ENCODE results near the gene OLFML2A.

OLFML2A gene

GRCh38 chr9:124852829-124853531 is 76.0 kb downstream of the OLFML2A start, which contains the start of gene WDR38:
TSS of gene WDR38 (plus strand) at chr9:124853460. CDS start at chr9:124853532, 72 bp downstream.
- DNase-seq (ENCODE audit: low read depth in 2 of 2), result peak; percentile 66

GRCh38 chr9:124853605-124854143 is 76.7 kb downstream of the OLFML2A start:
- DNase-seq (ENCODE audit: low read depth in 2 of 2), result no peak

DNA sequence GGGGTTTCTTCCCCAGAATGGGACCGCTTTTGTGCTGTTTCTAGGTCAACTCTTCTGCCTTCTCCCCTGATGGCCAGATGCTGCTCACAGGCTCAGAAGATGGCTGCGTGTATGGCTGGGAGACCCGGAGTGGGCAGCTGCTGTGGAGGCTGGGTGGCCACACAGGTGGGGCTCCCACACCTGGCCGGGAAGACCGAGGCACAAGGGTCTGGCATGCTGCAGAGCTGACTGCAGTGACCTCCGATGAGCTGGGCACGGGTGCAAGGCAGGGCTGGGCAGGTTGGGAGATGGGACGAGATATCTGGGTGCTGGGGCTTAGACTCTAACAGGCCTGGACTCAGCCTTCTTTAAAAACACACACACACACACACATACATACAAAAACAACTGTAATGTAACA is 77.2 kb downstream of the OLFML2A start:
- no peak for DNase-seq (ENCODE audit: low read depth in 2 of 2)

DNA sequence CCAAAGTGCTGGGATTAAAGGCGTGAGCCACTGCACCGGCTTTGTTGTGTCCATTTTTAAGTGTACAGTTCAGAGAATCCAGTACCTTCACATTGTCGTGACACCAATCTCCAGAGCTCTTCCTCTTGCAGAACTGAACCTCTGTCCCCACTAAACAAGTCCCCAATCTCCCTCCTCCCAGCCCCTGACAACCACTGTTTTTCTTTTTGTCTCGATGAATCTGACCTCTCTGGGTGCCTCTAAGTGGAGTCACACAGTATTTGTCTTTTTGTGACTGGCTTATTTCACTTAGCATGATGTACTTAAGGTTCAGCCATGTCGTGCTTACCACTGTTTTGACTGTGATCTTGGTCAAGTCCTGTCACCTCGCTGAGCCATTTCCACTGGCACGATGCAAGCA is 77.9 kb downstream of the OLFML2A start:
- DNase-seq (ENCODE audit: low read depth in 2 of 2), result no peak

- DNase-seq (ENCODE audit: low read depth in 2 of 2), result no peak
Observed at GRCh38 chr9:124855566-124855943, 78.6 kb downstream of the OLFML2A start.

- DNase-seq (ENCODE audit: low read depth in 2 of 2), result no peak
Observed at GRCh38 chr9:124855944-124856765, 79.2 kb downstream of the OLFML2A start.

DNA sequence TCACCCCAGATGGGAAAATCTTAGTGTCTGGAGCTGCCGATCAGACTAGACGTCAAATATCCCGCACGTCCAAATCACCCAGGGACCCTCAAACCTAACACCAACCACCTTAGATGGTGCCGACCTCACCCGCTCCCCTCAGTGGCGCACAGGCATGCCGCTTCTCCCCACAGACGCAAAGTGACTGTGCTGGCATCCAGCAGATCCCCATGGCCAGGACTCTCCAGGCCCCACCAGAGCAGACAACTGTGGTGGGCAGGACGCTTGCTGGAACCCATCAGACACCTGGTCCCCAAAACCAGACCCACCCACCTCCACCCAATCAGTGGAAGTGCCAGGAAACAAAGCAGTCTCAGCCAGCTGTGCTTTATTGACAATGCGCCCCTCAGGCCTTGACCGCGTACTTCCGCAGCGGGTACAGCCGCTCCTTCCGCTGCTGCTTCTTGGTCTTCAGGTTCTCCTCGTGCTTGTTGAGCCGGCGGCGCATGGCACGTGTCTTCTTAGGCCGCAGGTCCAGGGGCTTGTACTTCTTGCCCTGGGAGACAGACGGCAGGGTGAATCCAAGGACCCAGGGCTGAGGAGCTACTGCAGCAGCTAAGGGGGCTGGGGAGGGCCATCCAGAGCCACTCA is 80.7 kb downstream of the OLFML2A start:
- DNase-seq (ENCODE audit: low read depth in 2 of 2), result no peak

- DNase-seq (ENCODE audit: low read depth in 2 of 2), result no peak
Observed at GRCh38 chr9:124858330-124859046, 81.6 kb downstream of the OLFML2A start.

- DNase-seq (ENCODE audit: low read depth in 2 of 2), result no peak
Observed at GRCh38 chr9:124859803-124860581, 83.1 kb downstream of the OLFML2A start.

GRCh38 chr9:124860582-124861341 is 83.8 kb downstream of the OLFML2A start:
- DNase-seq (ENCODE audit: low read depth in 2 of 2), result no peak

GRCh38 chr9:124861342-124862229 is 84.7 kb downstream of the OLFML2A start, which contains the start of the genes ARPC5L and RPL35:
TSS of gene ARPC5L (plus strand) at chr9:124862130. CDS start at chr9:124869291, 7,161 bp downstream.
TSS of gene RPL35 (minus strand) at chr9:124861957. CDS start at chr9:124861912, 45 bp downstream.
- DNase-seq (ENCODE audit: low read depth in 2 of 2), result peak; percentile 94

DNA sequence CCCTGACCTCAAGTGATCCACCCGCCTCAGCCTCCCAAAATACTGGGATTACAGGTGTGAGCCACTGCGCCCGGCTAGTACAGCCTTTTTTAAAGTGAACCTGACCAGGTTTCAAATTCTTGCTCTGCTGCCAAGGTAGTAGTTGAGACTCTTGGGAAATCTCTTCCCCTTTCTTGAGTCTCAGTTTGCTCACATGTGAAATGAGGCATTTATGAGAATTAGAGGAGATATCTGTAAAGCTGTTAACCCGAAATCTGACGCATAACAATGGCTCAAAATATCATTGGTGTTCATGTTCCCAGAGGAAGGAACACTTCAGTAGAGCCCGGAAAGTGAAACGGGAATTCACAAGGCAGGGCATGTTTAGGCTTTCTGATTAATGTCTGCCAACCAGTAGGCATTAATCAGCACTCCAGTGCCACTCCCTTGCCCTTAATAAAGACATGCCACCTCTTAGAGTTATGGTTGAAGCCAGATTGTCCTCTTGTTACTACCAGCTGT is 86.5 kb downstream of the OLFML2A start:
- no peak for DNase-seq (ENCODE audit: low read depth in 2 of 2)

Data from stimulated activated CD4-positive, alpha-beta T cell treated with anti-CD3 and anti-CD28 coated beads, Interleukin-4, amount 100 ng/mL, for 48 hours (primary cell).